Measurements from ENCODE around the gene SPAG6. TPM values are rescaled to one million over a fixed set of nuclear protein-coding genes. Genes with fewer than 3 reads are reported as not detected.

SPAG6 gene
- total RNA-seq, 2 donors from 2014 or later: not detected

GRCh38 chr10:22434521-22434920 lies 89.2 kb downstream of the SPAG6 start:
- H3K9me3 ChIP-seq: no peaks in the 10 kb centered on the region
- no peaks in the 10 kb centered on the region for H3K36me3 ChIP-seq
- TF ChIP-seq CTCF (IDR thresholded peaks at IDR 0.05): no peak
- H3K4me1 ChIP-seq (ENCODE audit: control insufficient read depth in 1 of 2, low read depth in 2 of 2): peaks cover 15 to 19% of the 10 kb centered on the region in 2 donors
- no peaks in the 10 kb centered on the region for H3K27me3 ChIP-seq (replicated peaks; ENCODE audit: insufficient read depth)
- ATAC-seq (ENCODE audit: insufficient number of reproducible peaks, low FRiP score, low read depth) (no peak), DNase-seq (ENCODE audit: low spot score) (no peak)
- H3K27ac ChIP-seq: no peak overlapping the region
- no peak overlapping the region for H3K4me3 ChIP-seq

- TF ChIP-seq CTCF (IDR thresholded peaks at IDR 0.05): no peak
- Histone ChIP-seq H3K4me3 (no peak overlapping the region), H3K27ac (no peak overlapping the region), H3K27me3 (replicated peaks; ENCODE audit: insufficient read depth) (no peaks in the 10 kb centered on the region), H3K36me3 (no peaks in the 10 kb centered on the region), H3K4me1 (ENCODE audit: control insufficient read depth in 1 of 2, low read depth in 2 of 2) (peaks cover 15 to 19% of the 10 kb centered on the region in 2 donors), H3K9me3 (no peaks in the 10 kb centered on the region)
- DNase-seq (ENCODE audit: low spot score) (no peak), ATAC-seq (ENCODE audit: insufficient number of reproducible peaks, low FRiP score, low read depth) (no peak)
Observed at GRCh38 chr10:22435650-22436049, 90.4 kb downstream of the SPAG6 start.

- Histone ChIP-seq H3K4me3 (peak overlapping the region; percentile 77), H3K36me3 (no peaks in the 10 kb centered on the region), H3K4me1 (ENCODE audit: control insufficient read depth in 1 of 2, low read depth in 2 of 2) (peaks cover 15 to 19% of the 10 kb centered on the region in 2 donors), H3K27me3 (replicated peaks; ENCODE audit: insufficient read depth) (no peaks in the 10 kb centered on the region), H3K27ac (peak overlapping the region; percentile 91 to 97), H3K9me3 (no peaks in the 10 kb centered on the region)
- ATAC-seq (ENCODE audit: insufficient number of reproducible peaks, low FRiP score, low read depth): no peak
- TF ChIP-seq CTCF (IDR thresholded peaks at IDR 0.05): no peak
- no peak for DNase-seq (ENCODE audit: low spot score)
Observed at GRCh38 chr10:22436526-22436892, 91.2 kb downstream of the SPAG6 start.

GRCh38 chr10:22436893-22437619 lies 91.8 kb downstream of the SPAG6 start:
- ATAC-seq (ENCODE audit: insufficient number of reproducible peaks, low FRiP score, low read depth) (peak; percentile 56), DNase-seq (ENCODE audit: low spot score) (peak; percentile 59)
- H3K27ac ChIP-seq: peak overlapping the region; percentile 91 to 97
- no peaks in the 10 kb centered on the region for H3K9me3 ChIP-seq
- TF ChIP-seq CTCF (IDR thresholded peaks at IDR 0.05): peak; percentile 9
- H3K4me3 ChIP-seq: peak overlapping the region; percentile 77
- H3K36me3 ChIP-seq: no peaks in the 10 kb centered on the region
- no peaks in the 10 kb centered on the region for H3K27me3 ChIP-seq (replicated peaks; ENCODE audit: insufficient read depth)
- peaks cover 15 to 19% of the 10 kb centered on the region in 2 donors for H3K4me1 ChIP-seq (ENCODE audit: control insufficient read depth in 1 of 2, low read depth in 2 of 2)

- no peak for DNase-seq (ENCODE audit: low spot score)
- Histone ChIP-seq H3K9me3 (no peaks in the 10 kb centered on the region), H3K36me3 (no peaks in the 10 kb centered on the region), H3K4me3 (peak overlapping the region; percentile 77), H3K27me3 (replicated peaks; ENCODE audit: insufficient read depth) (no peaks in the 10 kb centered on the region), H3K27ac (peak overlapping the region; percentile 91 to 97), H3K4me1 (ENCODE audit: control insufficient read depth in 1 of 2, low read depth in 2 of 2) (peaks cover 15 to 19% of the 10 kb centered on the region in 2 donors)
- ATAC-seq (ENCODE audit: insufficient number of reproducible peaks, low FRiP score, low read depth): peak; percentile 14
- TF ChIP-seq CTCF (IDR thresholded peaks at IDR 0.05): no peak
Observed at GRCh38 chr10:22437620-22438588, 92.6 kb downstream of the SPAG6 start.
